HEK293 (cell line): Measurements from ENCODE around the gene TNFRSF8.
A peak's percentile ranks its signal among the peaks of the same experiment; 100 is the strongest.

Experiments used
- EGR2 ChIP-seq: fragments of 450-650 bp; formaldehyde crosslinking; IDR thresholded peaks from 2 replicates; pipeline ENCODE4 v1.5.1; 2016; ENCODE audit warnings: low read depth, missing biosample characterization, missing genetic modification characterization
- GLIS1 ChIP-seq: fragments of 450-650 bp; formaldehyde crosslinking; IDR thresholded peaks from 2 replicates; pipeline ENCODE4 v1.5.1; 2016; ENCODE audit warnings: missing biosample characterization, missing genetic modification characterization
- KLF1 ChIP-seq: fragments of 450-650 bp; formaldehyde crosslinking; IDR thresholded peaks from 2 replicates; pipeline ENCODE4 v1.5.1; 2016; ENCODE audit warnings: missing biosample characterization, missing genetic modification characterization
- KLF16 ChIP-seq: fragments of 450-650 bp; formaldehyde crosslinking; IDR thresholded peaks from 2 replicates; pipeline ENCODE4 v1.5.1; 2017; ENCODE audit warnings: missing biosample characterization, missing genetic modification characterization
- ZIC2 ChIP-seq: fragments of 450-650 bp; formaldehyde crosslinking; IDR thresholded peaks from 2 replicates; pipeline ENCODE4 v1.5.1; 2016; ENCODE audit warnings: missing biosample characterization, missing genetic modification characterization
- ZNF112 ChIP-seq: fragments of 450-650 bp; formaldehyde crosslinking; IDR thresholded peaks from 2 replicates; pipeline ENCODE4 v1.5.0; 2017; ENCODE audit warnings: missing biosample characterization, missing genetic modification characterization
- ZNF114 ChIP-seq: fragments of 450-650 bp; formaldehyde crosslinking; IDR thresholded peaks from 2 replicates; pipeline ENCODE4 v1.5.0; 2017; ENCODE audit warnings: missing biosample characterization, missing genetic modification characterization
- ZNF311 ChIP-seq: fragments of 450-650 bp; formaldehyde crosslinking; IDR thresholded peaks from 2 replicates; pipeline ENCODE4 v1.5.1; 2017; ENCODE audit warnings: missing biosample characterization, missing genetic modification characterization, borderline replicate concordance
- ZNF544 ChIP-seq: fragments of 450-650 bp; formaldehyde crosslinking; IDR thresholded peaks from 2 replicates; pipeline ENCODE4 v1.5.0; 2017; ENCODE audit warnings: missing biosample characterization, missing genetic modification characterization
- ZNF560 ChIP-seq: fragments of 450-650 bp; formaldehyde crosslinking; IDR thresholded peaks from 2 replicates; pipeline ENCODE4 v1.5.1; 2017; ENCODE audit warnings: missing biosample characterization, missing genetic modification characterization, borderline replicate concordance
- ZNF571 ChIP-seq: fragments of 450-650 bp; formaldehyde crosslinking; IDR thresholded peaks from 2 replicates; pipeline ENCODE4 v1.5.0; 2017; ENCODE audit warnings: missing biosample characterization, missing genetic modification characterization
- ZNF596 ChIP-seq: fragments of 450-650 bp; IDR thresholded peaks from 2 replicates; pipeline ENCODE4 v1.5.0; 2018; ENCODE audit warnings: missing biosample characterization, mild to moderate bottlenecking, missing genetic modification characterization, moderate library complexity
- ZNF623 ChIP-seq: fragments of 450-650 bp; formaldehyde crosslinking; IDR thresholded peaks from 2 replicates; pipeline ENCODE4 v1.5.1; 2016; ENCODE audit warnings: missing biosample characterization, missing genetic modification characterization
- ZNF654 ChIP-seq: fragments of 450-650 bp; formaldehyde crosslinking; IDR thresholded peaks from 2 replicates; pipeline ENCODE4 v1.5.1; 2016; ENCODE audit warnings: low read depth, missing biosample characterization, missing genetic modification characterization
- ZNF747 ChIP-seq: fragments of 450-650 bp; formaldehyde crosslinking; IDR thresholded peaks from 2 replicates; pipeline ENCODE4 v1.5.1; 2016; ENCODE audit warnings: missing biosample characterization, missing genetic modification characterization
- ZNF768 ChIP-seq: fragments of 450-650 bp; formaldehyde crosslinking; IDR thresholded peaks from 2 replicates; pipeline ENCODE4 v1.5.1; 2018; ENCODE audit warnings: missing biosample characterization, mild to moderate bottlenecking, missing genetic modification characterization
- TF ChIP-seq, protein P1 (sequence below): fragments of 450-650 bp; formaldehyde crosslinking; IDR thresholded peaks from 2 replicates; pipeline ENCODE4 v1.5.1; 2017; ENCODE audit warnings: missing biosample characterization, missing genetic modification characterization
- TF ChIP-seq, protein P2 (sequence below): fragments of 450-650 bp; formaldehyde crosslinking; IDR thresholded peaks from 2 replicates; pipeline ENCODE4 v1.5.1; 2017; ENCODE audit warnings: missing biosample characterization, missing genetic modification characterization
- TF ChIP-seq, protein P3 (sequence below): fragments of 450-650 bp; IDR thresholded peaks from 2 replicates; pipeline ENCODE4 v1.5.1; 2018; ENCODE audit warnings: missing biosample characterization, missing genetic modification characterization
- TF ChIP-seq, protein P4 (sequence below): fragments of 450-650 bp; formaldehyde crosslinking; IDR thresholded peaks from 2 replicates; pipeline ENCODE4 v1.5.1; 2016; ENCODE audit warnings: missing biosample characterization, missing genetic modification characterization, low read depth
- TF ChIP-seq, protein P5 (sequence below): fragments of 450-650 bp; formaldehyde crosslinking; conservative IDR thresholded peaks from 2 replicates; pipeline ENCODE4 v1.5.1; 2016; ENCODE audit warnings: low read depth, missing biosample characterization, missing genetic modification characterization
- TF ChIP-seq, protein P6 (sequence below): fragments of 450-650 bp; formaldehyde crosslinking; IDR thresholded peaks from 2 replicates; pipeline ENCODE4 v1.5.1; 2016; ENCODE audit warnings: missing biosample characterization, missing genetic modification characterization
- TF ChIP-seq, protein P7 (sequence below): fragments of 450-650 bp; formaldehyde crosslinking; IDR thresholded peaks from 2 replicates; pipeline ENCODE4 v1.5.1; 2016; ENCODE audit warnings: missing biosample characterization, missing genetic modification characterization

The TNFRSF8 gene

DNA sequence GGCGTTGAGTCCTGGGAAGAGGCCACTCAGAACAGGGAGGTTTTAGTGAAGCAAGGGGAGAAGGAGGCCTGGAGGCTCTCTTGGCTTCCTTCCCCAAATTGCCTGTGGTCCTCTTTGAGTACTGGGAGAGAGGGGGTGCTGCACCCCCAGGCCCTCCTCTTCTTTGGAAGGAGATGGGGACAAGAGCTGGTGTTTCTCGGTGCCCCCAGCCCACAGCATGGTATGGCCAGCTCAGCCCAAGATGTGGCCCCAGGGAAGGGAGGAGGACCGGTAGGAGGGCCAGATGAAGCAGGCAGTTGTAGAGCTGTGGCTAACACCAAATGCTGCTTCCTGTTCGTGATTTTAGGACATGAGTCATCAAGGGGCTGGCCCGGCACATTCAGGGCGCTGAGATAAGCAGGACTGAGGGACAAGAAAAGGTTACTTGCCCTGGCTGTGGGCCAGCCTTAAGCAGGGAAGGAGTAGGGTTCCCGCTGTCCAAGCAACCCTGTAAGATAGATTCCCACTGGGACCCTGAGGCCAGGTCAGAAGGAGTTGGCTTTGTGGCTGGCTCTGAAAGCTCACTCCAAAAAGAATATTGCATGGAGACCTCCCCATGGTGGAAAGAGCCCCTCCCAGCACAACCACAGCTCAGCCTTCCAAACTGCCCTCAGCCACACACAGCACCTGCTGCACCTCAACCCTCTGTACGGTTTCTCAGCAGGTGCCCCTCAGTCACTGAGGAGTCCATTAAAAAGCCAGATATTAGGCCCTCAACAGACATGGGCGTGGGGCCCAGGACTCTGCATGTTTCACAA is 98.8 kb downstream of the TNFRSF8 start (continued):
- no peak for TF ChIP-seq ZNF571
- TF ChIP-seq, protein P1, sequence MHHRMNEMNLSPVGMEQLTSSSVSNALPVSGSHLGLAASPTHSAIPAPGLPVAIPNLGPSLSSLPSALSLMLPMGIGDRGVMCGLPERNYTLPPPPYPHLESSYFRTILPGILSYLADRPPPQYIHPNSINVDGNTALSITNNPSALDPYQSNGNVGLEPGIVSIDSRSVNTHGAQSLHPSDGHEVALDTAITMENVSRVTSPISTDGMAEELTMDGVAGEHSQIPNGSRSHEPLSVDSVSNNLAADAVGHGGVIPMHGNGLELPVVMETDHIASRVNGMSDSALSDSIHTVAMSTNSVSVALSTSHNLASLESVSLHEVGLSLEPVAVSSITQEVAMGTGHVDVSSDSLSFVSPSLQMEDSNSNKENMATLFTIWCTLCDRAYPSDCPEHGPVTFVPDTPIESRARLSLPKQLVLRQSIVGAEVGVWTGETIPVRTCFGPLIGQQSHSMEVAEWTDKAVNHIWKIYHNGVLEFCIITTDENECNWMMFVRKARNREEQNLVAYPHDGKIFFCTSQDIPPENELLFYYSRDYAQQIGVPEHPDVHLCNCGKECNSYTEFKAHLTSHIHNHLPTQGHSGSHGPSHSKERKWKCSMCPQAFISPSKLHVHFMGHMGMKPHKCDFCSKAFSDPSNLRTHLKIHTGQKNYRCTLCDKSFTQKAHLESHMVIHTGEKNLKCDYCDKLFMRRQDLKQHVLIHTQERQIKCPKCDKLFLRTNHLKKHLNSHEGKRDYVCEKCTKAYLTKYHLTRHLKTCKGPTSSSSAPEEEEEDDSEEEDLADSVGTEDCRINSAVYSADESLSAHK (tag by site-specific recombination), result peak; percentile 62; the same call in 1 of the 2 replicates
- TF ChIP-seq ZNF623, result no peak
- TF ChIP-seq, protein P2, sequence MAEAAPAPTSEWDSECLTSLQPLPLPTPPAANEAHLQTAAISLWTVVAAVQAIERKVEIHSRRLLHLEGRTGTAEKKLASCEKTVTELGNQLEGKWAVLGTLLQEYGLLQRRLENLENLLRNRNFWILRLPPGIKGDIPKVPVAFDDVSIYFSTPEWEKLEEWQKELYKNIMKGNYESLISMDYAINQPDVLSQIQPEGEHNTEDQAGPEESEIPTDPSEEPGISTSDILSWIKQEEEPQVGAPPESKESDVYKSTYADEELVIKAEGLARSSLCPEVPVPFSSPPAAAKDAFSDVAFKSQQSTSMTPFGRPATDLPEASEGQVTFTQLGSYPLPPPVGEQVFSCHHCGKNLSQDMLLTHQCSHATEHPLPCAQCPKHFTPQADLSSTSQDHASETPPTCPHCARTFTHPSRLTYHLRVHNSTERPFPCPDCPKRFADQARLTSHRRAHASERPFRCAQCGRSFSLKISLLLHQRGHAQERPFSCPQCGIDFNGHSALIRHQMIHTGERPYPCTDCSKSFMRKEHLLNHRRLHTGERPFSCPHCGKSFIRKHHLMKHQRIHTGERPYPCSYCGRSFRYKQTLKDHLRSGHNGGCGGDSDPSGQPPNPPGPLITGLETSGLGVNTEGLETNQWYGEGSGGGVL, result no peak
- TF ChIP-seq ZIC2, result peak; percentile 89
- TF ChIP-seq ZNF112 (tag by site-specific recombination), result no peak
- no peak for TF ChIP-seq EGR2 (tag by site-specific recombination)
- TF ChIP-seq, protein P3, sequence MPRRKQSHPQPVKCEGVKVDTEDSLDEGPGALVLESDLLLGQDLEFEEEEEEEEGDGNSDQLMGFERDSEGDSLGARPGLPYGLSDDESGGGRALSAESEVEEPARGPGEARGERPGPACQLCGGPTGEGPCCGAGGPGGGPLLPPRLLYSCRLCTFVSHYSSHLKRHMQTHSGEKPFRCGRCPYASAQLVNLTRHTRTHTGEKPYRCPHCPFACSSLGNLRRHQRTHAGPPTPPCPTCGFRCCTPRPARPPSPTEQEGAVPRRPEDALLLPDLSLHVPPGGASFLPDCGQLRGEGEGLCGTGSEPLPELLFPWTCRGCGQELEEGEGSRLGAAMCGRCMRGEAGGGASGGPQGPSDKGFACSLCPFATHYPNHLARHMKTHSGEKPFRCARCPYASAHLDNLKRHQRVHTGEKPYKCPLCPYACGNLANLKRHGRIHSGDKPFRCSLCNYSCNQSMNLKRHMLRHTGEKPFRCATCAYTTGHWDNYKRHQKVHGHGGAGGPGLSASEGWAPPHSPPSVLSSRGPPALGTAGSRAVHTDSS (tag by site-specific recombination), result no peak
- TF ChIP-seq KLF16 (tag by site-specific recombination), result peak; percentile 53; the same call in 1 of the 2 replicates
- TF ChIP-seq ZNF311 (tag by site-specific recombination), result no peak
- TF ChIP-seq, protein P4, sequence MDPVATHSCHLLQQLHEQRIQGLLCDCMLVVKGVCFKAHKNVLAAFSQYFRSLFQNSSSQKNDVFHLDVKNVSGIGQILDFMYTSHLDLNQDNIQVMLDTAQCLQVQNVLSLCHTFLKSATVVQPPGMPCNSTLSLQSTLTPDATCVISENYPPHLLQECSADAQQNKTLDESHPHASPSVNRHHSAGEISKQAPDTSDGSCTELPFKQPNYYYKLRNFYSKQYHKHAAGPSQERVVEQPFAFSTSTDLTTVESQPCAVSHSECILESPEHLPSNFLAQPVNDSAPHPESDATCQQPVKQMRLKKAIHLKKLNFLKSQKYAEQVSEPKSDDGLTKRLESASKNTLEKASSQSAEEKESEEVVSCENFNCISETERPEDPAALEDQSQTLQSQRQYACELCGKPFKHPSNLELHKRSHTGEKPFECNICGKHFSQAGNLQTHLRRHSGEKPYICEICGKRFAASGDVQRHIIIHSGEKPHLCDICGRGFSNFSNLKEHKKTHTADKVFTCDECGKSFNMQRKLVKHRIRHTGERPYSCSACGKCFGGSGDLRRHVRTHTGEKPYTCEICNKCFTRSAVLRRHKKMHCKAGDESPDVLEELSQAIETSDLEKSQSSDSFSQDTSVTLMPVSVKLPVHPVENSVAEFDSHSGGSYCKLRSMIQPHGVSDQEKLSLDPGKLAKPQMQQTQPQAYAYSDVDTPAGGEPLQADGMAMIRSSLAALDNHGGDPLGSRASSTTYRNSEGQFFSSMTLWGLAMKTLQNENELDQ (tag by site-specific recombination), result no peak
- TF ChIP-seq ZNF654, result no peak
- no peak for TF ChIP-seq ZNF747 (tag by site-specific recombination)
- peak; percentile 72 for TF ChIP-seq KLF1 (tag by site-specific recombination)
- TF ChIP-seq ZNF596 (tag by site-specific recombination), result no peak
- TF ChIP-seq GLIS1 (tag by site-specific recombination), result peak; percentile 23; the same call in 1 of the 2 replicates
- no peak for TF ChIP-seq ZNF544 (tag by site-specific recombination)
- no peak for TF ChIP-seq ZNF560 (tag by site-specific recombination)
- TF ChIP-seq, protein P5, sequence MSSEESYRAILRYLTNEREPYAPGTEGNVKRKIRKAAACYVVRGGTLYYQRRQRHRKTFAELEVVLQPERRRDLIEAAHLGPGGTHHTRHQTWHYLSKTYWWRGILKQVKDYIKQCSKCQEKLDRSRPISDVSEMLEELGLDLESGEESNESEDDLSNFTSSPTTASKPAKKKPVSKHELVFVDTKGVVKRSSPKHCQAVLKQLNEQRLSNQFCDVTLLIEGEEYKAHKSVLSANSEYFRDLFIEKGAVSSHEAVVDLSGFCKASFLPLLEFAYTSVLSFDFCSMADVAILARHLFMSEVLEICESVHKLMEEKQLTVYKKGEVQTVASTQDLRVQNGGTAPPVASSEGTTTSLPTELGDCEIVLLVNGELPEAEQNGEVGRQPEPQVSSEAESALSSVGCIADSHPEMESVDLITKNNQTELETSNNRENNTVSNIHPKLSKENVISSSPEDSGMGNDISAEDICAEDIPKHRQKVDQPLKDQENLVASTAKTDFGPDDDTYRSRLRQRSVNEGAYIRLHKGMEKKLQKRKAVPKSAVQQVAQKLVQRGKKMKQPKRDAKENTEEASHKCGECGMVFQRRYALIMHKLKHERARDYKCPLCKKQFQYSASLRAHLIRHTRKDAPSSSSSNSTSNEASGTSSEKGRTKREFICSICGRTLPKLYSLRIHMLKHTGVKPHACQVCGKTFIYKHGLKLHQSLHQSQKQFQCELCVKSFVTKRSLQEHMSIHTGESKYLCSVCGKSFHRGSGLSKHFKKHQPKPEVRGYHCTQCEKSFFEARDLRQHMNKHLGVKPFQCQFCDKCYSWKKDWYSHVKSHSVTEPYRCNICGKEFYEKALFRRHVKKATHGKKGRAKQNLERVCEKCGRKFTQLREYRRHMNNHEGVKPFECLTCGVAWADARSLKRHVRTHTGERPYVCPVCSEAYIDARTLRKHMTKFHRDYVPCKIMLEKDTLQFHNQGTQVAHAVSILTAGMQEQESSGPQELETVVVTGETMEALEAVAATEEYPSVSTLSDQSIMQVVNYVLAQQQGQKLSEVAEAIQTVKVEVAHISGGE (tag by site-specific recombination), result no peak
- TF ChIP-seq, protein P6, sequence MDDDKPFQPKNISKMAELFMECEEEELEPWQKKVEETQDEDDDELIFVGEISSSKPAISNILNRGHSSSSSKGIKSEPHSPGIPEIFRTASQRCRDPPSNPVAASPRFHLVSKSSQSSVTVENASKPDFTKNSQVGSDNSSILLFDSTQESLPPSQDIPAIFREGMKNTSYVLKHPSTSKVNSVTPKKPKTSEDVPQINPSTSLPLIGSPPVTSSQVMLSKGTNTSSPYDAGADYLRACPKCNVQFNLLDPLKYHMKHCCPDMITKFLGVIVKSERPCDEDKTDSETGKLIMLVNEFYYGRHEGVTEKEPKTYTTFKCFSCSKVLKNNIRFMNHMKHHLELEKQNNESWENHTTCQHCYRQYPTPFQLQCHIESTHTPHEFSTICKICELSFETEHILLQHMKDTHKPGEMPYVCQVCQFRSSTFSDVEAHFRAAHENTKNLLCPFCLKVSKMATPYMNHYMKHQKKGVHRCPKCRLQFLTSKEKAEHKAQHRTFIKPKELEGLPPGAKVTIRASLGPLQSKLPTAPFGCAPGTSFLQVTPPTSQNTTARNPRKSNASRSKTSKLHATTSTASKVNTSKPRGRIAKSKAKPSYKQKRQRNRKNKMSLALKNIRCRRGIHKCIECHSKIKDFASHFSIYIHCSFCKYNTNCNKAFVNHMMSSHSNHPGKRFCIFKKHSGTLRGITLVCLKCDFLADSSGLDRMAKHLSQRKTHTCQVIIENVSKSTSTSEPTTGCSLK, result no peak
- TF ChIP-seq, protein P7, sequence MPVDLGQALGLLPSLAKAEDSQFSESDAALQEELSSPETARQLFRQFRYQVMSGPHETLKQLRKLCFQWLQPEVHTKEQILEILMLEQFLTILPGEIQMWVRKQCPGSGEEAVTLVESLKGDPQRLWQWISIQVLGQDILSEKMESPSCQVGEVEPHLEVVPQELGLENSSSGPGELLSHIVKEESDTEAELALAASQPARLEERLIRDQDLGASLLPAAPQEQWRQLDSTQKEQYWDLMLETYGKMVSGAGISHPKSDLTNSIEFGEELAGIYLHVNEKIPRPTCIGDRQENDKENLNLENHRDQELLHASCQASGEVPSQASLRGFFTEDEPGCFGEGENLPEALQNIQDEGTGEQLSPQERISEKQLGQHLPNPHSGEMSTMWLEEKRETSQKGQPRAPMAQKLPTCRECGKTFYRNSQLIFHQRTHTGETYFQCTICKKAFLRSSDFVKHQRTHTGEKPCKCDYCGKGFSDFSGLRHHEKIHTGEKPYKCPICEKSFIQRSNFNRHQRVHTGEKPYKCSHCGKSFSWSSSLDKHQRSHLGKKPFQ, result no peak
- no peak for TF ChIP-seq ZNF114
- no peak for TF ChIP-seq ZNF768
